ENCODE data around the gene SOX13. TPM values are rescaled to one million over a fixed set of nuclear protein-coding genes. Genes with fewer than 3 reads are reported as not detected.

Gene SOX13
- total RNA-seq, 2 donors from 2014 or later: 91.9 to 95.9 TPM

GRCh38 chr1:204075139-204075521 is 2.2 kb downstream of the SOX13 start:
- Histone ChIP-seq H3K4me1 (replicated peaks) (peaks cover 39% of the 10 kb centered on the region), H3K4me3 (peak overlapping the region; percentile 86 to 96), H3K36me3 (no peaks in the 10 kb centered on the region), H3K27ac (peak overlapping the region; percentile 98), H3K9me3 (no peaks in the 10 kb centered on the region), H3K27me3 (replicated peaks; ENCODE audit: insufficient read depth) (no peaks in the 10 kb centered on the region)
- no peak for DNase-seq (ENCODE audit: low spot score)
- 3% methylated on average over 20 of the region's 31 CpGs for WGBS
- TF ChIP-seq CTCF (IDR thresholded peaks at IDR 0.05) (no peak), POLR2AphosphoS5 (IDR thresholded peaks at IDR 0.05) (no peak), POLR2A (IDR thresholded peaks at IDR 0.05) (peak; percentile 25)
- intact Hi-C loops (cut with DNase I): loop anchor here (2.0 kb wide), 1 partner anchor 14 kb away; no protein-coding TSS in a partner anchor

GRCh38 chr1:204075890-204076846 is 3.3 kb downstream of the SOX13 start:
- no peaks in the 10 kb centered on the region for H3K27me3 ChIP-seq (replicated peaks; ENCODE audit: insufficient read depth)
- no peaks in the 10 kb centered on the region for H3K9me3 ChIP-seq
- TF ChIP-seq CTCF (IDR thresholded peaks at IDR 0.05) (no peak), POLR2A (IDR thresholded peaks at IDR 0.05) (no peak), POLR2AphosphoS5 (IDR thresholded peaks at IDR 0.05) (peak; percentile 6)
- H3K36me3 ChIP-seq: no peaks in the 10 kb centered on the region
- peaks cover 45% of the 10 kb centered on the region for H3K4me1 ChIP-seq (replicated peaks)
- peak overlapping the region; percentile 86 to 96 for H3K4me3 ChIP-seq
- intact Hi-C loops (cut with DNase I): loop anchor here (2.0 kb wide), 1 partner anchor 13 kb away; no protein-coding TSS in a partner anchor
- DNase-seq (ENCODE audit: low spot score): no peak
- WGBS: 47% methylated on average over 4 of the region's 4 CpGs
- H3K27ac ChIP-seq: peak overlapping the region; percentile 98

GRCh38 chr1:204076891-204077290 is 4.0 kb downstream of the SOX13 start:
- no peak for TF ChIP-seq POLR2A (IDR thresholded peaks at IDR 0.05)
- no peak for TF ChIP-seq CTCF (IDR thresholded peaks at IDR 0.05)
- TF ChIP-seq POLR2AphosphoS5 (IDR thresholded peaks at IDR 0.05): no peak
- intact Hi-C loops (cut with DNase I): no loop called here
- Histone ChIP-seq H3K27ac (peak overlapping the region; percentile 98), H3K36me3 (no peaks in the 10 kb centered on the region), H3K27me3 (replicated peaks; ENCODE audit: insufficient read depth) (no peaks in the 10 kb centered on the region), H3K4me1 (replicated peaks) (peaks cover 51% of the 10 kb centered on the region), H3K9me3 (no peaks in the 10 kb centered on the region), H3K4me3 (no peak overlapping the region)
- no peak for DNase-seq (ENCODE audit: low spot score)
- WGBS: 91% methylated on average over 1 of the region's 1 CpG

- no peaks in the 10 kb centered on the region for H3K9me3 ChIP-seq
- DNase-seq (ENCODE audit: low spot score): peak; percentile 84
- peaks cover 60% of the 10 kb centered on the region for H3K4me1 ChIP-seq (replicated peaks)
- TF ChIP-seq CTCF (IDR thresholded peaks at IDR 0.05) (no peak), POLR2A (IDR thresholded peaks at IDR 0.05) (peak; percentile 56), POLR2AphosphoS5 (IDR thresholded peaks at IDR 0.05) (peak; percentile 78)
- H3K36me3 ChIP-seq: no peaks in the 10 kb centered on the region
- 31% methylated on average over 17 of the region's 17 CpGs for WGBS
- no peak overlapping the region for H3K4me3 ChIP-seq
- no peaks in the 10 kb centered on the region for H3K27me3 ChIP-seq (replicated peaks; ENCODE audit: insufficient read depth)
- intact Hi-C loops (cut with DNase I): no loop called here
- peak overlapping the region; percentile 98 for H3K27ac ChIP-seq
Measured at GRCh38 chr1:204077979-204078696, 5.2 kb downstream of the SOX13 start.
